ENCODE results near the gene BBS9. TPM values are rescaled to one million over a fixed set of nuclear protein-coding genes. Genes with fewer than 3 reads are reported as not detected.

The BBS9 gene
- total RNA-seq, 2 experiments from 2014 or later = 6.0 to 7.7 TPM

DNA sequence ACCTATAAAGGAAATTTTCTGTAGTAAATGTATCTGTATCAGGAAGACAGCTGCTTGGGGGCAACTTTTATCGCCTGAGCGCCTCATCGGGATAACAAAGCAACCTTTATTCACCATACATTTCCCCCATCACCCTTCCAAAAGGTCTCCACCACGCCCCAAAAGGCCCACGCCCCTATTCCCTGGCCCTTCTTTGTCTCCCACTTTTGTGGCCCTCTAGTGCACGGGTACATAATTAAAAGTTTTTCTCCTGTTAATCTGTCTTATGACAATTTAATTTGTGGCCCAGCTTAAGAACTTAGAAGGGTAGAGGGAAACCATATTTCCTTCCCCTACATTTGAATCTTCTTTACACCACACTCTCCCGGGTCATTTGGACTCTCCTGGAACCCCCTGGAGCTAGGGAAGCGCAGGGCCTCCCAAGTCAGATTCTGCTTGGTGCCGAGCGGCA, 20.8 kb upstream of the BBS9 start:
- CTCF ChIA-PET = interaction anchor here (0.6 to 6.6 kb wide), 46 partner anchors 9 to 613 kb away, joined by 3 to 75 read pairs (median 4); partner anchors contain the start of genes BBS9, FKBP9 and NT5C3A
- H3K9me3 Mint-ChIP-seq = no peaks in the 10 kb centered on the region
- TF ChIP-seq, protein P1, sequence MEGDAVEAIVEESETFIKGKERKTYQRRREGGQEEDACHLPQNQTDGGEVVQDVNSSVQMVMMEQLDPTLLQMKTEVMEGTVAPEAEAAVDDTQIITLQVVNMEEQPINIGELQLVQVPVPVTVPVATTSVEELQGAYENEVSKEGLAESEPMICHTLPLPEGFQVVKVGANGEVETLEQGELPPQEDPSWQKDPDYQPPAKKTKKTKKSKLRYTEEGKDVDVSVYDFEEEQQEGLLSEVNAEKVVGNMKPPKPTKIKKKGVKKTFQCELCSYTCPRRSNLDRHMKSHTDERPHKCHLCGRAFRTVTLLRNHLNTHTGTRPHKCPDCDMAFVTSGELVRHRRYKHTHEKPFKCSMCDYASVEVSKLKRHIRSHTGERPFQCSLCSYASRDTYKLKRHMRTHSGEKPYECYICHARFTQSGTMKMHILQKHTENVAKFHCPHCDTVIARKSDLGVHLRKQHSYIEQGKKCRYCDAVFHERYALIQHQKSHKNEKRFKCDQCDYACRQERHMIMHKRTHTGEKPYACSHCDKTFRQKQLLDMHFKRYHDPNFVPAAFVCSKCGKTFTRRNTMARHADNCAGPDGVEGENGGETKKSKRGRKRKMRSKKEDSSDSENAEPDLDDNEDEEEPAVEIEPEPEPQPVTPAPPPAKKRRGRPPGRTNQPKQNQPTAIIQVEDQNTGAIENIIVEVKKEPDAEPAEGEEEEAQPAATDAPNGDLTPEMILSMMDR (IDR thresholded peaks at IDR 0.05) = no peak
- no peaks in the 10 kb centered on the region for H3K36me3 Mint-ChIP-seq (ENCODE audit: low read depth)
- peak overlapping the region; percentile 88 for H3K4me3 Mint-ChIP-seq
- peak overlapping the region; percentile 70 for H3K27ac Mint-ChIP-seq
- POLR2A ChIA-PET = interaction anchor here (0.6 to 2.2 kb wide), 11 partner anchors 13 to 306 kb away, joined by 3 to 11 read pairs (median 3); partner anchors contain the start of genes KBTBD2 and NT5C3A
- DNase-seq (peak; percentile 47), ATAC-seq (no peak)
- H3K4me1 Mint-ChIP-seq (ENCODE audit: low read depth) = peaks cover 35% of the 10 kb centered on the region
- intact Hi-C loops (cut with micrococcal nuclease) = loop anchor here (5.0 kb wide), 3 partner anchors 46 to 261 kb away; partner anchors contain the start of gene NT5C3A
- peaks cover 7% of the 10 kb centered on the region for H3K27me3 Mint-ChIP-seq

DNA sequence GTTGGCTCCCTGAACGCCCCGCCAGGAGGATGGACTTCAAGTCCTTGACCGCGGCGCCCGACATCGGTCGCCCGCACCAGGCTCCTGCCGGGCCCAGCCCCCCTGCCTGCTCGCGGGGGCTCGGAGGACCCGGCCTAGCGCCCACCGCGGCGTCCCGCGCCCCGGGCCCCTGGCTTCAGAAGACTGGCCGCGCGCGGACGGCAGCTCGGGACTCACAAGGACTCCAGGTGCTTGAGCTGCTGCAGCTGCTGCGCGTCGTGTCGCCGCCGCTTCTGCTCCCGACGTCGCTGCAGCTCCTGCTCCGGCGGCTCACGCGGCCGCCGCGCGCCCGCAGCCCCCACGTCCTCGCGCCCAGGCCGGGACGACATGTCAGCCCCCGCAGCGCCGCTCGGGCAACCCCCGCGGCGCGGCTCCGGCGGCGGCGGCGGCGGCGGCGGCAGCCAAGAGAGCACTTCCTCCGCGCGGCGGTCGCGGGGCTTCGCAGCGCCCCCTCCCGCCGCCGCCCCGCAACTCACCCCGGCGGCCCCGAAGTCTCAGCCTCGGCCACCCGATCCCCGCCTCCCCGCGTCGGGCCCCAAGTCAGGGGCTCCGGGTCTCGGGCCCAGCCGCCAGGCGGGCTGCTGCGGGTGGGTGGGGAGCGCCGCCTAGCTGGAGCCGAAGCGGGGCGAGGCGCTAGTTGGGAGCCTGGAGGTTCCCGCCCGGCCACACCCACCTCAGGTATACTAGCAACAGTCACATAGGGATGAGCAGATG, 20.2 kb upstream of the BBS9 start, which contains the start of gene RP9:
Gene RP9 (minus strand): TSS at position 400 of the 753 bp plus-strand sequence. CDS start 32 bp downstream, at position 368.
- ChIA-PET CTCF (interaction anchor here (0.5 to 6.6 kb wide), 42 partner anchors 8 to 472 kb away, joined by 3 to 75 read pairs (median 4); partner anchors contain the start of genes BBS9, FKBP9 and NT5C3A), POLR2A (interaction anchor here (0.6 to 2.2 kb wide), 8 partner anchors 13 to 219 kb away, joined by 3 to 11 read pairs (median 3); partner anchors contain the start of genes KBTBD2 and NT5C3A)
- Mint-ChIP-seq H3K4me3 (peak within 1 kb of the TSS; percentile 88), H3K27me3 (peaks cover 7% of the 10 kb centered on the region), H3K9me3 (no peaks in the 10 kb centered on the region), H3K36me3 (ENCODE audit: low read depth) (no peaks in the 10 kb centered on the region), H3K27ac (peak within 1 kb of the TSS; percentile 70), H3K4me1 (ENCODE audit: low read depth) (peaks cover 30% of the 10 kb centered on the region)
- intact Hi-C loops (cut with micrococcal nuclease) = loop anchor here (5.0 kb wide), 3 partner anchors 47 to 262 kb away; partner anchors contain the start of gene NT5C3A
- TF ChIP-seq, protein P1 (IDR thresholded peaks at IDR 0.05) = peak; percentile 52
- ATAC-seq (peak; percentile 93), DNase-seq (peak; percentile 78)

DNA sequence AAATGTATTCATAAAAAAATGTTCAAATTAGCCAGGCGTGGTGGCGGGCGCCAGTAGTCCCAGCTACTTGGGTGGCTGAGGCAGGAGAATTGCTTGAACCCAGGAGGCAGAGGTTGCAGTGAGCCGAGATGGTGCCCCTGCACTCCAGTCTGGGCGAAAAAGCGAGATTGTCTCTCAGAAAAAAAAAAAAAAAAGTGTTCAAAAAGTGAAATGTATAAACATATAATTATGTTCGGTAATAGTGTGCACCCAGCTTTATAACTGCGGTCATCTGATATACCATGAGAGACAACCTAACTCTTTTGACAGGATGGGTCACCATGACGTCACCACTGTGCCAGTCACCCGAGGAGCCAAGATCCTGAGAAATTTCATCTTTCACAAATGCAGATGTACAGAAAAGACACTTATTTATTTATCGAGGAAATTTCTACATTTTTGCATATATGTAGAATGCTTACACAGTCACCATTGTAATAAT, 19.6 kb upstream of the BBS9 start:
- TF ChIP-seq, protein P1 (IDR thresholded peaks at IDR 0.05) = no peak
- H3K27ac Mint-ChIP-seq = no peak overlapping the region
- ATAC-seq (no peak), DNase-seq (peak; percentile 12)
- H3K4me1 Mint-ChIP-seq (ENCODE audit: low read depth) = peaks cover 29% of the 10 kb centered on the region
- no peaks in the 10 kb centered on the region for H3K9me3 Mint-ChIP-seq
- intact Hi-C loops (cut with micrococcal nuclease) = loop anchor here (5.0 kb wide), 3 partner anchors 47 to 262 kb away; partner anchors contain the start of gene NT5C3A
- ChIA-PET CTCF (interaction anchor here (0.5 to 6.6 kb wide), 16 partner anchors 8 to 311 kb away, joined by 3 to 75 read pairs (median 7); partner anchors contain the start of genes BBS9 and NT5C3A), POLR2A (no interaction called here)
- H3K4me3 Mint-ChIP-seq = peak overlapping the region; percentile 70
- H3K36me3 Mint-ChIP-seq (ENCODE audit: low read depth) = no peaks in the 10 kb centered on the region
- H3K27me3 Mint-ChIP-seq = peaks cover 10% of the 10 kb centered on the region

DNA sequence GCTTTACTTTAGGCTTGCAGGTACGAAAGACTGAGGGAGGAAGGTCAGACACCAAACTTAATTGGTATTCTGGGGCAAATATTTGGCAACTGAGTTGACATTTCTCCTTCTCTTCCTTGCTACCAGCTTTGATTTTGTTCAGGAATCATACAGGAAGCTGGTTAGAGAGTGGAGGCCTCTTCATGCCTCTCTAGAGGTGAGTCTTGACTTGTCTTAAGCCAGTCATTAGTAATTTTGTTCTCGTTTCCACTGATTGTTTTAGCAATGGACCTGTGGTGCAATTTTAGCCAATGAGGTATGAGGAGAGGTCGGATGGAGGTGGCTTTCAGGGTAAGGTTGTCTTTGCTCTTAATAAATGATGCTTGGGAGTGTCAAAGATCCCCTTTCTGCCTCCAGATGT, 17.8 kb upstream of the BBS9 start:
- CTCF ChIA-PET = interaction anchor here (0.8 to 6.6 kb wide), 3 partner anchors 15 to 71 kb away, joined by 3 to 75 read pairs (median 3); partner anchors contain the start of genes BBS9 and NT5C3A
- H3K4me1 Mint-ChIP-seq (ENCODE audit: low read depth) = peaks cover 21% of the 10 kb centered on the region
- intact Hi-C loops (cut with micrococcal nuclease) = no loop called here
- DNase-seq = no peak
- H3K9me3 Mint-ChIP-seq = no peaks in the 10 kb centered on the region
- no peak for ATAC-seq
- no peaks in the 10 kb centered on the region for H3K36me3 Mint-ChIP-seq (ENCODE audit: low read depth)
- no peak overlapping the region for H3K4me3 Mint-ChIP-seq
- TF ChIP-seq, protein P1 (IDR thresholded peaks at IDR 0.05) = no peak
- peaks cover 12% of the 10 kb centered on the region for H3K27me3 Mint-ChIP-seq
- H3K27ac Mint-ChIP-seq = no peak overlapping the region
- POLR2A ChIA-PET = no interaction called here
